DMS153 treated with DMSO at 0.1 percent for 48 hours (cell line): ENCODE data around the gene CCSAP.
"Not testable (repeated sequence)": the region's sequence is repeated elsewhere in the genome, so short reads cannot be mapped to it uniquely, and the experiment has no call there.

Experiments used
- DNase-seq: peaks from one replicate; lab custom pipeline; 2025; ENCODE audit not compliant: unreplicated experiment; lab: John Stamatoyannopoulos, UW

CCSAP gene

DNA sequence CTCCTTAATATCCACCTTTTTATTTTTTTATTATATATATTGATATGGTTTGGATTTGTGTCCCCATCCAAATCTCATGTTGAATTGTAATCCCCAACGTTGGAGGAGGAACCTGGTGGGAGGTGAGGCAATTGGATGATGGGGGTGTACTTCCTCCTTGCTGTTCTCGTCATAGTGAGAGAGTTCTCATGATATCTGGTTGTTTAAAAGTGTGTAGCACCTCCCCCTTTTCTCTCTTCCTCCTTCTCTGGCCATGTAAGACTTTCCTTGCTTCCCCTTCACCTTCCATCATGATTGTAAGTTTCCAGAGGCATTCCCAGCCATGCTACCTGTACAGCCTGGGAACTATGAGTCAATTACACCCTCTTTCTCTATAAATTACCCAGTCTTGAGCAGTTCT is 22.7 kb upstream of the CCSAP start:
- DNase-seq, result no peak

DNA sequence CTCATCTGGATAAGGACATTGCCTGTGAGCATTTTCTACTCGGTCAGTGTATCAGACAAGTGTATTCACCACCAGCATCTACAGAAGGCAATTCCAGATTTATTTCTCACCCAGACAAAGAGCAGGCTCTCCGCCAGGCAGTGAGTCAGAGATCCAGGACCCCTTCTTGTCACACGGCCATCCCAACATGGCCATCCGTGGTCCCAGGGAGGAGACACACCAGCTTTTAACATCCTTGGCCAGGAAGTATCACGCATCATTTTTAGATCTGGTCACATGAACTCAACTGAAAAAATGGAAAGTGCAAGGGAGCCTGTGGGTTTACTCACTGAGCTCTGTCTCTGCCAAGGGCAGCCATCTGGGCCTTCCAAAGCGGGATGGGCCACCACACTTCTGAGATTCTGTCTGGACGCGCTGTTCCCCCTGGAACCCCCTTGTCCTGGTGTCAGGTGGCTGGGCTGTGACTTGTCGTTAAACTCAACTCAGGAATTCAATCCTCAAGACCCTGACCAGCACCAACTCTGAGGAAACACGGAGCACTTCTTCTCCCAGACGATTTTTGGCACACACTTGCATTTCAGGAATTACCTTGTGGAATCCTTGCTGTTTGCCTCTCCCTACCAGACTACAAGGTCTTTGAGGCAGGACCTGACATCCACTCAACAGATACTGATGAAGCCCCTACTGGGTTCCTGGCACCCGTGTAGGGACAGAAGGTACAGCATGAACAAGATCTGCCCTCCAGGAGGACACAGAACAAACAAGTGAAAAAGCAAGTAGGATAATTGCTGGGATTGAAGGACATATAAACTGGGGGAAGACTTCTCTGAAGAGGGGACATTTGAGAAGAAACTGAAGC is 21.6 kb upstream of the CCSAP start:
- no peak for DNase-seq

GRCh38 chr1:229363723-229364122 is 20.9 kb upstream of the CCSAP start:
- DNase-seq, result no peak

DNA sequence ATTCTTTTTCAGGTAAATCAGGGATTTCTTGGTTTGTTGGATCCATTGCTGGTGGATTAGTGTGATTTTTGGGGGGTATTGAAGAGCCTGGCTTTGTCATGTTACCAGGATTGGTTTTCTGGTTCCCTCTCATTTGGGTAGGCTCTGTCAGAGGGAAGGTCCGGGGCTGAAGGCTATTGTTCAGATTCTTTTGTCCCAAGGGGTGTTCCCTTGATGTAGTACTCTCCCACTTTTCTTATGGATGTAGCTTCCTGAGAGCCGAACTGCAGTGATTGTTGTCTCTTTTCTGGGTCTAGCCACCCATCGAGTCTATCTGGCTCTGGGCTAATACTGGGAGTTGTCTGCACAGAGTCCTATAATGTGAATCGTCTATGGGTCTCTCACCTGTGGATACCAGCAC is 17.6 kb upstream of the CCSAP start:
- no peak for DNase-seq

DNA sequence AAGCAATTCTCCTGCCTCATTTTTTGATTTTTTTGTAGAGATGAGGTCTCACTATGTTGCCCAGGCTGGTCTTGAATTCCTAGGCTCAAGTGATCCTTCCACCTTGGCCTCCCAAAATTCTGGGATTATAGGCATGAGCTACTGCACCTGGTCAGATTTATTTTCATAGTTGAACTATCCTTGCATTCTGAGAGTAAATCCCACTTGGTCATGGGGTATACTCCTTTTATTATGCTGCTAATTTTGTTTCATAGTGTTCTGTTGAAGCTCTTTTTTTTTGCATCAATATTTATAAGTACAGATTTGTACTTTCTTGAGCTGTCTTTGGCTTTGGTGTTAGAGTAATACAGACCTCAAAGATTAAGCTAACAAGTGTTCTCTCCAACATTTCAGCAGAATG is 12.8 kb upstream of the CCSAP start:
- DNase-seq, result no peak

DNA sequence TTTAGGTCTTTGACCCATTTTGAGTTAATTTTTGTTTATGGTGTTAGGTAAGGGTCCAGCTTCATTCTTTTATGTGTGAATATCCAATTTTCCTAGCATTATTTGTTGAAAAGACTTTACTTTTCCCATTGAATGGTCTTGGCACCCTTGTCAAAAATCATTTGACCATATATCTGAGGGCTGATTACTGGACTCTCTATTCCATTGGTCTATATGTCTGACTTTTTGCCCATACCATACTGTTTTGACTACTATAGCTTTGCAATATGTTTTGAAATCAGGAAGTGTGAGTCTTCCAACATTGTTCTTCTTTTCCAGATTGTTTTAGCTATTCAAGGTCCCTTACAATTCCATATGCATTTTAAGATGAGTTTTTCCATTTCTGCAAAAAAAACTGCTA is 11.4 kb upstream of the CCSAP start:
- DNase-seq, result no peak

DNA sequence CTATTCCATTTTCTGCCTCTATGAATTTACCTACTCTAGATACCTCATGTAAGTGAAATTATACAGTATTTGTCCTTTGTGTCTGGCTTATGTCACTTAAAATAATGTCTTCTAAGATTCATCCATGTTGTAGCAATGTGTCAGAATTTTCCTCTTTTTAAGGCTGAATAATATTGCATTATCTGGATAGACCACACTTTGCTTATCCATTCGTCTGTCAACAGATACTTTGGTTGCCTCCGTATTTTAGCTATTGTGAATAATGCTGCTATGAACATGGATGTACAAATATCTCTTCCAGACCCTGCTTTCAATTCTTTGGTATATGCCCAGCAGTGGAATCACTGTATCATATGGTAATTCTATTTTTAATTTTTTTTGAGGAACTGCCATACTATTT is 10.1 kb upstream of the CCSAP start:
- DNase-seq, result no peak

- DNase-seq, result no peak
Observed at GRCh38 chr1:229349463-229350385, 6.9 kb upstream of the CCSAP start.

DNA sequence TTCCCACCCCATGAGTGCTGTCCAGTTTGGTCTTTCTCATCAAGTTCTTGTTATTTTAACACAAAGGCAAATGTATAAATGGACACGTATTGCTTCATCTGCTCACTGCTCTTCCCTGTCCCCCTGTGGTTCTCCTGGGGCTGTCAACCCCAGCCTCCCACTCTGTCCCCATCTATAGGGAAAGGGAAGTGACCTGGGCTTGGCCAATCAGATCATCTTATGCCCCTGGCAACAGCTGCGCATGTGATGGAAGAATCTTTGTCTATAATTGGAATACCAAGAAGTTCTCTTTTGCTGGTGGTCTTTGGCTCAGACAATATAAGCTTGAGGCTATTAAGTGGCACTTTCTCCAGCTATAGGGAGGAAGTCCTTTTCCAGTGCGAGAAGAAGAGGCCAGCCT is 4.7 kb upstream of the CCSAP start:
- no peak for DNase-seq

DNA sequence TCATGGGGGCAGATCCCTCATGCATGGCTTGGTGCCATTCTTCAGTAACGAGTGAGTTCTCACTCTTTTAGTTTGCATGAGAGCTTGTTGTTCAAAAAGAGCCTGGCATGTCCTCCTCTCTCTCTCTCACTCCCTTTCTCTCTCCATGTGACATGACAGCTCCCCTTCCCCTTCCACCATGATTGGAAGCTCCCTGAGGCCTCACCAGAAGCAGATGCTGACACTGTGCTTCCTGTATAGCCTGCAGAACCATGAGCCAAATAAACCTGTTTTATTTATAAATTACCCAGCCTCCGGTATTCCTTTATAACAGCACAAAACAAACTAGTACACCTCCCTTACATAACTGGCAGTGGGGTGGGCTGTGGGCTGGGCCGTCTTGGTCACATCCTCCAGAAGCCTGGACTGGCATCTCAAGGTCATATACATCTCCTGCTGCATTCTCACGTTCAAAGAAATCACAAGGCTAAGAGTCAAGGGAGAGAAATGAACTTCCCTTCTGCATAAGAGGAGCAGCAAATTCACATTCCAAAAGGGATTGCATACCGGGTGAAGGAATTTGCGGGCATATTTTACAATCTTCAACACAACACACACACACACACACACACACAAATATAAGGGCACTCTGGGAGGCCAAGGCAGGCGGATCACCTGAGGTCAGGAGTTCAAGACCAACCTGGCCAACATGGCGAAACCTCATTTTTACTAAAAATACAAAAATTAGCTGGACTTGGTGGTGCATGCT is 2.3 kb upstream of the CCSAP start:
- DNase-seq, result no peak

- DNase-seq, result no peak
Observed at GRCh38 chr1:229344139-229344538, 1.3 kb upstream of the CCSAP start.

DNA sequence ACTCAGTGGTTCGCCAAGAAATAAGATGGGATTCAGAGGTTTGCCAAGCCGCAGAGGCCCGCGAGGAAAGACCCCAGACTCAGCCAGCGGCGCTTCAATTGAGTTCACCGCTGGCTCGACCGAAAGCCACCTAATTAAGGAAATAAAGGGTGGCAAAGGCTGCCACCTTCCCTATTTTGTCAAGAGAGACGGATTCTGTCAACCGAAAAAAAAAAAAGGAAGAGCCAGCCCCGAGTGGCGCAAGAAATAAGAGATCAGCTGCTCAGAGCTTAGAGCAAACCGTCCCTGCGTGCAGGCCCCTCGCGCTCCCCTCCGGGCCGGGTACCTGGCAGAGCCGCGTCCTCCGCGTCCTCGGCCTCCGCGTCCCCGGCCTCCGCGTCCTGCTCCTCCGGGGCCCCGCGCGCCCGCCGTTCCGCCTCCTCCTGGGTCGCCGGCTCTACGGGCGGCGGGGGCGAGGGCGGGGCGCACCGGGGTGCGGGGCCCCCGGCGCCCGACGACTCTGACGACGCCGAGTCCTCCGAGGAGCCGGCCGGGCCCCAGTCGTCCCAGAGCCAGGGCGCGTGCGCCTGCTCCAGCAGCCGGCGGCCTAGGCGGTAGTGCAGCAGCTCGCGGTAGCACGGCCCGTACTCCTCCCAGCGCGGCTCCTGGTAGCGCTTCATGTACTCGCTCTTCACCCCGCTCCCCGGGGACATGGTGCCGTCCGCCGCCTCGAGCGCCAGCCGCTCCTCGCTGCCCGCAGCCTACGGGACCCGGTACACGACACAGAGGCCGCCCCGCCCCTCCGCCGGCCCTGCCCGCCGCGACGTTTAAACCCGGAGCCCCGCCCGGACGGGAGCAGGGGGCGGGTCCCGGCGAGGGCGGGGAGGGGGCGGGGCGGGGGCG is 832 bp downstream of the CCSAP start:
- DNase-seq, result peak; percentile 89

DNA sequence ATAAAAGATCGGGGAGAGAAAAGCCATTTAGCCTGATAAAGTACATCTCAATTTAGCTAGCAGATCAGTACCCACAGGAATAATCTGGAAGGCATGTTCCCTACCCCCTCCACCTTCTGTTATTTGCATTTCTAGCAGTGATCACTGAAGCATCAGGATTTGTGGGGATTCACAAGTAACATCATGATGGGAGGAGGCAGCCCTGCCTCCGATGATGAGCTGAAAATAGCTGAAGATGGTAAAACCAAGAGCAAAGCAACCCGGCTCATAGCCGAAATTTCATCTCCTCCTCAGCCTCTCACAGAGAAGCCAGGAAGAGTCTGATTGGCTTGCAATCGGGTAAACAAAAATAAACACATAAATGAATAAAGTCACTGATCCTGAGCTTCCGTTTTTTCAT is 2.4 kb downstream of the CCSAP start:
- no peak for DNase-seq

DNA sequence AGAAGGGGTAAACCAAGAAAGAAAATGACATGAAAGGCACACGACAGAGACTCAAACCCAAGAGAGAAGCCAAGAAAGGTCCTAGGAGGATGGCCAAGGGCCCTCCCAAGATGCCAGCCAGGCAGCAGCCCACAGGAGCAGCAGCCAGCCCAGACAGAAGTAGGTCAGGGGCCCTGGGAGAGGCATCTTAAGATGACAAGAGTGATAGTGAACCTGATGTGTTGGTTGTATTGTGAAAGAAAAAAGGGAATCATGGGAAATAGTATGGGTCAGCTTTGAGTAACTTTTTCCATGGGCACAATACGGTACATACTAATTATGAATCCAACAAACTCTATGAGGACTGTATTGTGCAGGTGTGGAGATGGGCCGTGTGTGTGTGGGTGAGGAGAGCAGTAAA is 3.3 kb downstream of the CCSAP start:
- no peak for DNase-seq

DNA sequence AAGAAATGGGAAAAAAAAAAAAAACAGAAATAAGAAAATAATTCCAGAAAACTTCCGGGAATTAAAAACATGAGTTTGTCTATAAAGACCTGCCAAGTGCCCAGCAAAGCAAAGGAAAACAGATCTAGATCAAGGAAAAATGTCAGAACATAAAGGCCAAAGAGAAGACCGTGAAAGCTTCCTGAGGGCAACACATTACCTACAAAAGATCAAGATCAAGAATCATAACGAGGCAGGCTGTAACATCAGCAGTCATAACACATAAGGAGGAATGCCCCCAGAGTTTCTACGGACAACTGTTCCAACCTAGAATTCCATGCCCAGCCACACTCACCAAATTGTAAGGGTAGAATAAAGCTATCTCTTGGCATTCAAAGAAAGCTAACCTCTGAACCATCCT is 3.8 kb downstream of the CCSAP start:
- no peak for DNase-seq

DNA sequence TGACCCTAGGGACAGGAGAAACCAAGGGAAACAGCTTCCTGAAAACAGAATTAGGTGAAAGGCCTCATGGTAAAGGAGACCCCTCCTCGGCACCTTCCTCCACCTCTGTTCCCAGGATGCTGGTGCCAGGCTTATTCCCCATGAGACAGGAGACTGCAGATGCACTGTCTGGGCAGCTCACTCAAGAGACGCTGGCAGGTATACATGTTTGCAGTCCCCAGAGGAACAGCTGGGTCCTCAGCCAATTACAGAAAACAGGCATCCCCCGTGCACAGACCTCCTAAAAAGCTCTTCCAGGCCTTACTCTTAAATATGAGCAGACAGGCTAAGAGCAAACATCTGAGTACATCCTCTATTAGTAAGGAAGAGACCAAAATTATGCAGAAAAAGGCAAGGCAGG is 6.5 kb downstream of the CCSAP start:
- DNase-seq, result no peak

DNA sequence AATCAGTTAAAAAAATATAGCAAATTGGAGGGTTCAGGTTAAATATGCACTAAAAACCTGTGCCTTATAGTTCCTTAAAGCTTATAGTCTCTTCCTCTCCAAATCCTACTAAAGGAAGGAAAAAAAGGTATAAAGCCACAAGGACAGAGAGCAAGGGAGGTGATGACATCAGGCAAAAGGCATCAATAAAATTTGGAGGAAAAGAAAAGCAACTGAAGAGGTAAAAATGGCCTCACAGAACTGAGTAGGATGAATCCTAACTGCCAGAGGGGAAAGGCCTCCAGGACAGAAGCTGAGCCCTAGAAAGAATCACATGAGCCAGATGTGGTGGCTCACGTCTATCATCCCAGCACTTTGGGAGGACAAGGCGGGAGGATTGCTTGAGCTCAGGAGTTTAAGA is 8.1 kb downstream of the CCSAP start:
- DNase-seq, result no peak

DNA sequence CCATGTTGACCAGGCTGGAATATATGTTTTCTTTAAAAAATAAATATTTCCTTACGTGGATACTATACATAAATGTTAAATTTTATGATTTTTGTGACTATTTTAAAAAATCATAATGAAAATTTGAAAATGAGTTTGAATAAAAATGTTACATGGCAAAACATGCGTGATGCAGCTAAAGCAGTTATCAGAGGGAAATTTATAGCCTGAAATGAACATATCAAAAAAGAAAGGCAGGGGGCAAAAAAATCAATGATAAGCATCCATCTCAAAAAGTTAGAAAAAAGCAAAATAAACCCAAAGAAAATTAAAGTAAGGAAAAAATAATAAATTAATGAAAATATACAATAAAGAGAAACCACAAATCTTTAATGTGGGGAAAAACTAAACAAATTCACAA is 8.6 kb downstream of the CCSAP start:
- no peak for DNase-seq

DNA sequence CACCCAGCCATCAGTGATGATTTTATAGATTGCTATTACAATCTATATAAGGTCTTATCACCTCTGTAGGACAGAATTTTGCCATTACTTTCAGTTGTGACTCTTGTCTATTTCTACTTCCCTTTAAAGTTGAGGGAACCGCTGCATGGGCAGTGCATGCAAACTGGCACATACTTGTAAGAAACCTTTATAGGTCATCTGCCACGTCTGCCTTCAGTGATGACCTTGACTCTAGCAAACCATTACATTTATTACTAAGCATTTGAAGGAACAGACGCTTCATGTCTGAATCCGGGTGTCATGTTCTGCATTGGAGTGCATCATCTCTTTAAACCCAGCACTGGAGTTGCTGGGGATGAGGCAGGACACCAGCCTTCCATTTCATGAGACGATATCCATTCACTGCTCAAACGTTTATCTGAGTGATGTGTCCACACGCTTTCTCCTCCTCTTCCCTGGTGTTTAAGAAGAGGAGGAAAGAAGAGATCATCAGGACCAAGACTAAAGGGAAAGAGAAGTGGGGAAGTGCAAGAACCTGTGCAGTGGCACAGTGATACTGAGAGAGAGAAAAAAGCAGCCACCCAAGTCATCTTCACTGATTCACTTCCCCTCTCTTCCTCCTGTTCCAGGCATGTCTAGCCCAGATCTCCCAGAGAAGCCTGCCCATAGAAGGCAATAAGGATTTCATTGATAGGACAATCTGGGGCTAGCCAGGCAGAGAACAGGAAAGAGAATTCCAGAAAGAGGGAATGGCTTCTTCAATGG is 14.1 kb downstream of the CCSAP start:
- DNase-seq, result no peak

GRCh38 chr1:229327765-229328164 is 15.1 kb downstream of the CCSAP start:
- DNase-seq, result not testable (repeated sequence)
